Pulmonary artery endothelial cell (primary cell): ENCODE measurements around the gene SH3TC1. TPM values are rescaled to one million over a fixed set of nuclear protein-coding genes. Genes with fewer than 3 reads are reported as not detected.

ENCODE experiments used
- DNase-seq: peaks from one replicate; pipeline ENCODE4 v3.0.0-alpha.2; 2011; ENCODE audit warnings: low read depth, low spot score
- total RNA-seq: library from RNA; depleted of rRNA; stranded (reverse); fragments of >200 nt; gene quantifications from 2 replicates; pipeline ENCODE4 v1.2.3, GENCODE V29; 2014

Gene SH3TC1
- total RNA-seq, 1 donor from 2014 or later: 145 TPM

DNA sequence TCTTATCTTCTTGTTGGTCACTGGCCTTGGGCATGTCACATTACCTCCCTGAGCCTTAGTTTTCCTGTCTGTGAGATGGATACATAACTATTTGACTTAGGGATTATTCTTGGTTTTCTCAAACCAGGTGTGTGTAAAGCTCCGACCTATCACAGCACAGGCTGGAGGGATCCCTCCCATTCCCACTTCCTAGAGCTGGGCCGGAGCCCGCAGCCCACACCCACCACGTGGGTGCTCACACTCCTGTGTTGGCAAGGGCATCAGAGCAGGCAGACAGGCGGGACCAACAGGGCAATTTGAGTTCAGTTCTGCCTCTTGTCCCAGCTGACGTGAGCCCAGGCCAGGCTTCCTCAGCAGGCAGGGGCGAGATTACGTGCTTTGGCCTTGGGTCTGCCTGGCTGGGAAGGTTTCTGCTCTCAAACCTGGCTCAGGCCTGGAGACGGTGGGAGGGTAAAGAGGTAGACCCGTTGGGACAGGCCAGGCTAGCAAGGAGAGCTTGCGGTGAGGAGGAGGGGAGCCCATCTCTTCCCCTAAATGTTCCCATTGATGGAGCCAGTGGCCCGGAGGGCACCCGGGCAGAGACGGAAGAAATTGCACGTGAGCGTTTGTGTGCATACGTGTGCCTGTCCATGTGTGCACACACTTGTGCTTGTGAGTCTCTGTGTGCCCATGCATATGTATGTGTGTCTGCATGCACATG is 734 bp upstream of the SH3TC1 start:
- DNase-seq: no peak

DNA sequence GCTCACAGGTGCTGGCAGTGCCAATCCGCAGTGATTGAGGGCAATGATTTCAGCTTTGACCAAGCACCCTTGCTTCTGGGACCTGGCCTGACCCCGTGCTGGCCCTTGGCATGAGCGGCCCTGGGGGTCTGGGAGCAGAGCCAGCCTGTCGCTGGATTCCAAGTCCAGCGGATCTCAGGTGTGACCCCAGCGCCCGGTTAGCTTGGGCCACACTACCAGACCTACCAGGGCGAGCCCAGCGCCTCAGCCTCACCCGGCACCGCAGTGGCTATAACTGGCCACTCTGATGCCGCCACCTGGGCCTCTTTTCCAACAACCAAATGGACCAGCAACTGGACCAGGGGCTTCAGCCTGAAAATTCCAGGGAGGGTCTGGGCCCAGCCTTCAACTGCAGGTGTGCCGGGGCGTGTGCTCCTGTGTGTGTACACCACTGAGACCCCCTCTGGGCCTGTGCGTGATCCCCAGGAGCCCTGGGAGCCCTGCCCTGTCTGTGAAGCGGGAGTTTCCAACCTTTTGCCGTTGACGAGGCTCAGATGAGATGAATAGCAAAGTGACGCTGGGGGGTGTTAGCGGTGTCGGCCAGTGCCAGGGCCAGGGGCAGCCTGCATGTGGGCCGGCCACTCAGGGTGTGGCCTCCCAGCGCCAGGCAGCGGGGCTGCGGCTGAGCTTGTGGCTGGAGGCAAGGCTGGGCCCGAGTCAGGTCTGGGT is 658 bp downstream of the SH3TC1 start:
- no peak for DNase-seq

DNA sequence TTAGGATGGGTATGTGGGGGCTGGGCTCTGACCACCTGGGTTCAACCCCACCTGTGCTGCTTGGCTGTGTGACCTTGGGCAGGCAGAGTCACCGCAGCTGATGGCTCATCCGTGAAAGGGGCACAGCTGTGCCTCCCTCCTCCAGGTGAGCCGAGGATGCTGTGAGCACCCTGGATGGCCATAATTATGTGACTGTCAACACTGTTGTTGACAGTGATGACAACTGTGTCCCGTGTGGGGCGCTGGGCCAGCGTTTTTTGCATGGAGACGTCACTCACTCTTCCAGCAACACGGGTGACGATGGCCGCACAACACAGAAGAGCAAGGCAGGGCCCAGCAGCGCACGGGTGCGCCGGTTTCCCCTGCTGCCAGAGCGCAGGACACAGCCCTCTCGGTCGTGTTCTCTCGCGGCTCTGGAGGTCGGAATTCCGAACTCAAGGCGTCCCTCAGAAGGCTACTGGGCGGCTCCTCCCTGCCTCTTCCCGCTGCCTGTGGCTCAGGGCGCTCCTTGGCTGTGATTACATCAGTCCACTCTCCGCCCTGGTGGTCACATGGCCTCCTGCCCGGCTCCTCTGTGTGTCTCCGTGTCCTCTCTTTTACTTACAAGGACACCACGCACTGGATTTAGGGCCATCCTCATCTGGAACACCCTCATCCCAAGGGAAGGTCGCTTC is 1.3 kb downstream of the SH3TC1 start:
- DNase-seq: no peak

DNA sequence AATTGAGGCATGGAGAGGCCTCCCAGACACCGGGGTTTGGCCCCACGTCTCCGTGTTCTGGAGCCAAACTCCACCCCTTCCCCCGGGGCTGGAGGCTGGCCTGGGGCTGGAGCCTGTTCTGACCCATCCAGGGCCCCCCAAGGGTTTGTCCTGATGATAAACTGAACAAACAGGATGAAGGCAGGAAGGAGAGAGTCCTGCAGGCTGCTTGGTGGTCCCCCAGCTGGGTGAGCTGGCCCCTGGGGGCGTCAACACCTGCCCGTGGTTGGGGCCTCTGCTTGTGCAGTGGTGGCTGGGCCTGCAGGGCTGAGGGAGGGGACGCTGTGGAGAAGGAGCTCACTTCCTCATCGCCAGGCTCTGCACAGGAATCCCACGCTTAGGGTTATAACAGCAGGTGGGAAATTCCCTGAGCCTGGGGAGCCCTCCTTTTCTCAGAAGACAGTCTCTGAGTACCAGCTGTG is 2.3 kb downstream of the SH3TC1 start:
- DNase-seq: no peak

DNA sequence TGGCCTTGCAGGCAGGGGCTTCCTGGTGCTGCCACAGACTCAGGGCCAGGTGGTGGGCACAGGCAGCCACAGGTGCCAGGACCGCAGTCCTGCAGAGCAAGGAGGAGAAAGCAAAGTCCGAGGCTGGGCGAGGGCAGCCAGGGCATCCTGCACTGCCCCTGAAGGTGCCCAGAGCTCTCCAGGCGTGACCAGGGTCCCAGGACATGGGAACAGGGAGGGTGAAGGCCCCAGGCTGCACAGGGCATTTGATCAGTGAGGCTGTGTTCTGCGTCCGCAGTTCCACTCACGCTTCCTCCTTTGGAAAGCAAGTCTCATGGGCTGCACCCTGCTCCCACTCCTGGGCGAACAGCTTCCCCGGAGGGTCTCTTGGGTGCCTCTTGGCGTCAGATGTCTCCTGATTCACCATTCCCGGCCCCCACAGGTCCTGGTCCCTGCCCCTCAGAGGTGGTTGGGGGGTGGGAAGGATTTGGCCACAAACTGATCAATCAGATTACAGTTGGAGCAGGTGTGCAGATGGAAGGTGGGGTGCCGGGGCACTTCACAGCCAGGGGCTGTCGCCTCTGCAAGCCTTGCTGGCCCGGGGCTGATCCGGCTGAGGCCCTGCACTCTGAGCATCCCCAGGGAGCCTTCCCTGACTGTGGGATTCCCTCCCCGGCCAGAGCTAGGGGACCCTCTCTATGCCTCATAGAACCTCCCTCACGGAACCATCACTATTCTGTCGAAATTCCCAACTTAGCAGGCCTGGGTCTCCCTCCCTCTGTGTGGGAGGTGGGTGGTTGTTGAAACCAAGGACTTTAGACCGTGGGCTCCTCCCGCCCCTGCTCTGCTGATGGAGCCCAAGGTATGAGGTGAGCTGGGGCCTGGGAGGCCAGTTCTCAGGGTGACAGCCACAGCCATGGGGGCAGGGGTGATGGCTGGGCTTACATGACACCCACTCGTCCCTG is 3.3 kb downstream of the SH3TC1 start:
- no peak for DNase-seq

- no peak for DNase-seq
Observed at GRCh38 chr4:8203052-8203401, 3.9 kb downstream of the SH3TC1 start.

DNA sequence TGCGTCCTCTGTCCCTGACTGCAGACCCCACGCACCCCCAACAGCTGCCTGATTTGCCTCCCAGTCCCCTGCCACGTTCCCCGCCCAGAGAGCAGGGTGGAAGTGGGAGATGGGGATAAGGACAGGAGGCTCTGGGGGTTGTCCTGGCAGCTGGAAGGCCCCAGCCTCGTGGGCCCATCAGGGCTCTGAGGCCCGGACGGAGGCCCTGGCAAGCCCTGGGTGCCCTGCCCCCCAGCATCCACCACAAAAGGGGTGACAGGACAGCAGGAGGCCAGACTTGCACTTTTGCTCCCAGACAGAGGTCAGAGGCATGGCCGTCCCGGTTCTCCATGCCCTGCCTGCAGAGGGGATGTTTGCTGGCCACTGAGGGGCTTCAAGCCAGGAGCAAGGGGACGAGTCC is 4.7 kb downstream of the SH3TC1 start:
- no peak for DNase-seq

DNA sequence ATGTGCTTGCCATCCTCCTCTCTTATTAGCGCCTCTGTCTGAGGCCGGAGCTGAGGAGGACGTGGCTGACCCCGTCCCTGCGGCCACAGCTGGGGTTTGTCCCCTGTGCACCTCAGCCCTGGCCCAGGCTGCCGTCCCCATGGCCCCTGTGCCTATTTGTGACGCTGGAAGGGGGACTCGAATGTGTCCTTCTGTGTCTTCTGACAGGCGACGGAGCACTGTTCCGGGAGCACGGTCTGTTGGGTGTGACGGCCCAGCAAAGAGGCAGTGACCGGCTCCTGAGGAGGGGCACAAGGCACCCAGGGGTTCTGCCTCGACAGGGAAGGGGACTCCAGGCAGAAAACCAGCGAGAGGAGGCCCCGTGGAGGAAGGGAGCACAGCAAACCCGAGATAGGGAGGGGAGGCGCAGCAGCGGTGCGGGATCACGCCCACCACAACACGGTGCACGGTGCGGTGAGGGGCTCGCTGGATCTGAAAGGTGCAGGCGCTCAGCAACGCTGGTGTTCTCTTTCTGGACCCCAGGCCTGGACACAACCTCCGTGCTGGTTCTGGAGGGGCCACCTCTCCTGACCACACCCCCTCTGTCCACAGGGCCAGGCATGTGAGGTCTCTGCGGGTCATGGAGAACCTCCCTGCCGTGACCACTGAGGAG is 5.6 kb downstream of the SH3TC1 start:
- DNase-seq: no peak

- DNase-seq: no peak
Observed at GRCh38 chr4:8205241-8205707, 6.2 kb downstream of the SH3TC1 start.

DNA sequence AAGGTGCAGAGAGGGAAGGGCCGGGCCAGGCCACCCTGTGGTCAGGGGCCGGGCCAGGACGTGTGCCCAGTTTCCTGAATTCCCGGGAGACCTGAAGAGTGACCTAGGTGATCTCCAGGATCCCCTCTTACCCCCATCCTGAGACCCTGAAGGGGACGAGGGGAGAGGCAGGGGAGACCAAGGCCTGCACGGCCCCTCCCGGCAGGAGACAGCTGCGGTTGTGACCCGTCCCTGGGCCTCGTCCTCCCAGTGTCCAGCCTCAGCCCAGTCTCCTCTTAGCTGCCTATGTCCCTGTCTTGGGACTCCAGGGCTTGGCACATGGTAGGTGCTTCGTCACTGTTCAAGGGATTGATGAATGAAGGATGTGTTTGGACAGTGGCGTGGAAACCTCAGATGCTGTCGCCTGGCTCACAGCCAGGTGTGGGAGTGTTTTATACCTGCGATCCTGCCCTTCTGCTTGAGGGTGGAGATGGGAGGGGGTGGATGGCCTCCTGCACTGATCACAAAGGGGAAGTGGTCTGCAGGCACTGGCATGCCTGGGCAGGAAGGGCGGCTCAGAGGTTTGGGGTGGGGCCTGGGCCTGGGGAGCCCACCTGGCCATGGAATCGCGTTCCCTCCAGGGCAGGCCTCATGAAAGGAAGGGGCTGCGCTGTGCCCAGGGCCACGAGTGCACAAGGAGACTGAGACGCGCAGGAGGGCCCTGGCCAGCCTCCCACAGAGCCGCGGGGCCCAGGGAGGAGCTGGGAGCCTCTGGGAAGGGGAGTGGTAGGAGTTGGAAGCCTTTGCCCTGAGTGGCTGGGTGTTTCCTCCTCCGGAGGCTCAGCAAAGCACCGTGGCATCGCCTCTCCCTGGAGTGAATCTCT is 6.9 kb downstream of the SH3TC1 start:
- no peak for DNase-seq

- no peak for DNase-seq
Observed at GRCh38 chr4:8207314-8207713, 8.2 kb downstream of the SH3TC1 start.

- DNase-seq: no peak
Observed at GRCh38 chr4:8208565-8208964, 9.5 kb downstream of the SH3TC1 start.

DNA sequence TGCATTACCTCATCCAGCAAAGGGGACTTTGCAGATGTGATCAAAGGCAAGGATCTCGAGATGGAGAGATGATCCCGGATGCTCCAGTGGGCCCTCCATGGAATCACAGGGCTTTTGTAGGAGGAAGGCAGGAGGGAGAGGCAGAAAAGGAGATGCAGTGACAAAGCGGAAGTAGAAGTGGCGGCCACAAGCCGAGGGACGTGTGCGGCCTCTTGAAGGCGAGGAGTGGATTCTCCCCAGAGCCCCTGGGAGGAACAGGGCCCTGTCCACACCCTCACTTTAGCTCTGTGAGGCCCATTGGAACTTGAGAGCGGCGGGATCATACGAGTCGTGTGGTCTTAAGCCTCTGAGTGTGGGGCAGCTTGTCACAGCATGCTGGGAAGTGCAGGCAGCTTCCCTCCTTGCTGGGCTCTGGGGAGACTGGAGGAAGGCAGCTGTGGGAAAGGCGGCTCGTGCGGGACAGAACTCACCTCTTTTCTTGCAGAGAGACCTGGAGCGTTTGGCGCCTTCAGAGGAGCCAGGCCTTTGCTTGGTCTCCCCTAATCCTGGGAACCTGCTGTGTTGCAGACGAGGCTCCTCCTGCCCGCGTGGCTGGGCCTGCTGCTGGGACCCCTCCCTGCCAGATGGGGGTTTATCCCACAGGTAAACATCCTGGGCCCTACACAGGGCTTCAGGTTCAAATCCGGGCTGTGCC is 10.2 kb downstream of the SH3TC1 start:
- no peak for DNase-seq

DNA sequence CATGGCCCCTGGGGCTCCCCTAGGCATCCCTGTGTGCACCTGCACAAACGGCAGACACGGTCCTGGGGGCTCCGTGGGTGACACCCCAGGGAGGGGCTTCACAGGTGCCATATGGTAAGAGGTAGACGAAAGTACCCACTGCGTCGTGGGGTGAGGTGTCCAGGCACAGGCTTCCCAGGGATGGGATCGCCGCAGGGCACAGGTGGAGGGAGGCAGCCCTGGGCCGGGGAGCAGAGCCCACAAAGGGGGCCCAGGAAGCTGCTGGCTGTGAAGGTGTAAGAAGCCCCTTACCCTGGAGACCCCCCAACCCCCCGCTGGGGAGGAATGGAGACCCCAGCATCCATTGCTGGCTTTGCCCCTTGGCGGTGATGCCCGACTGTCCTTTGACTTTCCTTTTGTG is 10.9 kb downstream of the SH3TC1 start:
- no peak for DNase-seq

DNA sequence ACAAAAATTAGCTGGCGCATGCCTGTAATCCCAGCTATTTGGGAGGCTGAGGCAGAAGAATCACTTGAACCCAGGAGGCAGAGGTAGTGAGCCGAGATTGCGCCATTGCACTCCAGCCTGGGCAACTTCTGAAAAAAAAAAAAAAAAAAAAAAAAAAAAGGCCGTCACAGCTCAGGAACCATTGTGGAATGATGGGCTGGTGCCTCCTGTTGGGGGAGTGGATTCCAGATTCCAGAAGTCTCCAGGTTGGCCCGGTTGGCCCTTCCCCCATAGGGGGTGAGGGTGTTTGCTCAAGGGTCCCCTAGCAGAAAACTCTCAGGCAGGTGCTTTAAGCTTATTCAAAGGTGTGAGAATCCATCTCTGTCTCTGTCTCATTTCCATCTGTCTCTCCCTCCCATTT is 11.5 kb downstream of the SH3TC1 start:
- no peak for DNase-seq

DNA sequence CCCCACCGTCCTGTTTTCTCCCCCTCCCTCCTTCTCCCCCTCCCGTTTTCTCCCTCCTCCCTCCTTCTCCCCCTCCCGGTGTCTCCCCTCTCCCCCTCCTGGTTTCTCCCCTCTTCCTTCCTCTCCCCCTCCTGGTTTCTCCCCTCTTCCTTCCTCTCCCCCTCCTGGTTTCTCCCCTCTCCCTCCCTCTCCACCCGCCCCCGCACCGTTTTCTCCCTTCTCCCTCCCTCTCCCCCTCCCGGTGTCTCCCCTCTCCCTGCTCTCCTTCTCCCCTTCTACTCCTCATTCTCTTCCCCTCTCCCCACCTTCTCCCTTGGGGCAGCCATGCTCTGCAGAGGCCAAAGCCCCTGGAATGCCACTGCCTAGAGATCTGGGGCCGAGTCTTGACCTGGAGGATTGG is 12.2 kb downstream of the SH3TC1 start:
- DNase-seq: no peak

GRCh38 chr4:8211737-8212581 is 12.9 kb downstream of the SH3TC1 start:
- no peak for DNase-seq

GRCh38 chr4:8212622-8213021 is 13.5 kb downstream of the SH3TC1 start:
- DNase-seq: no peak
